Measurements from ENCODE around the gene SLC6A6.

Gene SLC6A6

GRCh38 chr3:14373753-14374376, 28.5 kb upstream of the SLC6A6 start:
- DNase-seq = no peak

GRCh38 chr3:14374444-14374883, 27.9 kb upstream of the SLC6A6 start:
- no peak for DNase-seq

GRCh38 chr3:14375192-14375591, 27.2 kb upstream of the SLC6A6 start:
- no peak for DNase-seq

GRCh38 chr3:14376348-14377043, 25.9 kb upstream of the SLC6A6 start:
- no peak for DNase-seq

GRCh38 chr3:14377044-14377837, 25.2 kb upstream of the SLC6A6 start:
- no peak for DNase-seq

- DNase-seq = no peak
These were observed 24.6 kb upstream of the SLC6A6 start for GRCh38 chr3:14377838-14378169.

GRCh38 chr3:14378415-14378814, 24.0 kb upstream of the SLC6A6 start:
- DNase-seq = no peak

- DNase-seq = no peak
These were observed 22.6 kb upstream of the SLC6A6 start for GRCh38 chr3:14379843-14380242.

GRCh38 chr3:14386254-14386653, 16.2 kb upstream of the SLC6A6 start:
- DNase-seq = no peak

GRCh38 chr3:14388201-14388600, 14.2 kb upstream of the SLC6A6 start:
- DNase-seq = no peak

GRCh38 chr3:14389166-14389606, 13.2 kb upstream of the SLC6A6 start:
- DNase-seq = no peak

GRCh38 chr3:14389716-14390115, 12.7 kb upstream of the SLC6A6 start:
- DNase-seq = no peak

- DNase-seq = no peak
These were observed 11.4 kb upstream of the SLC6A6 start for GRCh38 chr3:14391033-14391432.

- DNase-seq = no peak
These were observed 10.2 kb upstream of the SLC6A6 start for GRCh38 chr3:14392231-14392630.

- DNase-seq = no peak
These were observed 9.5 kb upstream of the SLC6A6 start for GRCh38 chr3:14392803-14393319.

- no peak for DNase-seq
These were observed 8.8 kb upstream of the SLC6A6 start for GRCh38 chr3:14393440-14394106.

GRCh38 chr3:14396031-14396692, 6.2 kb upstream of the SLC6A6 start:
- DNase-seq = no peak

- DNase-seq = no peak
These were observed 5.4 kb upstream of the SLC6A6 start for GRCh38 chr3:14397046-14397445.

GRCh38 chr3:14397531-14397930, 4.9 kb upstream of the SLC6A6 start:
- no peak for DNase-seq

GRCh38 chr3:14397940-14398796, 4.2 kb upstream of the SLC6A6 start:
- DNase-seq = no peak

GRCh38 chr3:14398797-14399106, 3.7 kb upstream of the SLC6A6 start:
- DNase-seq = no peak

All from midbrain (tissue), 1 donor.